Glutamatergic neuron (in vitro differentiated cells): ENCODE data around the gene KIAA1586. TPM values are rescaled to one million over a fixed set of nuclear protein-coding genes. Genes with fewer than 3 reads are reported as not detected.
"Not testable (repeated sequence)": the region's sequence is repeated elsewhere in the genome, so short reads cannot be mapped to it uniquely, and the experiment has no call there.

Source experiments
- DNase-seq: peaks from one replicate; pipeline ENCODE4 v3.0.0; 2022
- H3K27ac Mint-ChIP-seq: one replicate; pipeline ENCODE4 v1.8.0; 2020; ENCODE audit warnings: mild to moderate bottlenecking, mixed read lengths, inconsistent platforms; ENCODE audit not compliant: unreplicated experiment
- H3K27me3 Mint-ChIP-seq: one replicate; pipeline ENCODE4 v1.8.0; 2020; ENCODE audit warnings: mild to moderate bottlenecking, moderate library complexity, mixed read lengths, inconsistent platforms; ENCODE audit not compliant: unreplicated experiment
- H3K36me3 Mint-ChIP-seq: one replicate; pipeline ENCODE4 v1.8.0; 2020; ENCODE audit warnings: mild to moderate bottlenecking, mixed read lengths, inconsistent platforms; ENCODE audit not compliant: unreplicated experiment
- H3K4me1 Mint-ChIP-seq: one replicate; pipeline ENCODE4 v1.8.0; 2020; ENCODE audit warnings: mild to moderate bottlenecking, low read depth, mixed read lengths, inconsistent platforms; ENCODE audit not compliant: unreplicated experiment
- H3K4me3 Mint-ChIP-seq: one replicate; pipeline ENCODE4 v1.8.0; 2020; ENCODE audit warnings: mild to moderate bottlenecking, mixed read lengths, inconsistent platforms; ENCODE audit not compliant: unreplicated experiment
- H3K9me3 Mint-ChIP-seq: one replicate; pipeline ENCODE4 v1.8.0; 2020; ENCODE audit warnings: mild to moderate bottlenecking, moderate library complexity, mixed read lengths, inconsistent platforms; ENCODE audit not compliant: unreplicated experiment
- total RNA-seq: library from RNA; stranded (reverse); fragmentation: NEBNext Ultra II Directional; extraction: Animal tissue kit (Norgen Biotek cat#: 25700); gene quantifications from one replicate; pipeline ENCODE4 v1.2.1, GENCODE V29; 2021; ENCODE audit not compliant: unreplicated experiment
- TF ChIP-seq, protein P1 (sequence below): fragments of 200-600 bp; sonication (generic); IDR thresholded peaks from one replicate; pipeline ENCODE4 v1.5.0; 2021; ENCODE audit not compliant: partially characterized antibody, unreplicated experiment

The KIAA1586 gene
- total RNA-seq, 1 donor from 2014 or later, result 31.3 TPM

GRCh38 chr6:57006101-57006500 is 40.4 kb upstream of the KIAA1586 start:
- DNase-seq, result no peak
- H3K4me3 Mint-ChIP-seq, result no peak overlapping the region
- H3K27ac Mint-ChIP-seq, result no peak overlapping the region
- no peaks in the 10 kb centered on the region for H3K4me1 Mint-ChIP-seq
- no peaks in the 10 kb centered on the region for H3K36me3 Mint-ChIP-seq
- H3K27me3 Mint-ChIP-seq, result no peaks in the 10 kb centered on the region
- H3K9me3 Mint-ChIP-seq, result no peaks in the 10 kb centered on the region
- TF ChIP-seq, protein P1, sequence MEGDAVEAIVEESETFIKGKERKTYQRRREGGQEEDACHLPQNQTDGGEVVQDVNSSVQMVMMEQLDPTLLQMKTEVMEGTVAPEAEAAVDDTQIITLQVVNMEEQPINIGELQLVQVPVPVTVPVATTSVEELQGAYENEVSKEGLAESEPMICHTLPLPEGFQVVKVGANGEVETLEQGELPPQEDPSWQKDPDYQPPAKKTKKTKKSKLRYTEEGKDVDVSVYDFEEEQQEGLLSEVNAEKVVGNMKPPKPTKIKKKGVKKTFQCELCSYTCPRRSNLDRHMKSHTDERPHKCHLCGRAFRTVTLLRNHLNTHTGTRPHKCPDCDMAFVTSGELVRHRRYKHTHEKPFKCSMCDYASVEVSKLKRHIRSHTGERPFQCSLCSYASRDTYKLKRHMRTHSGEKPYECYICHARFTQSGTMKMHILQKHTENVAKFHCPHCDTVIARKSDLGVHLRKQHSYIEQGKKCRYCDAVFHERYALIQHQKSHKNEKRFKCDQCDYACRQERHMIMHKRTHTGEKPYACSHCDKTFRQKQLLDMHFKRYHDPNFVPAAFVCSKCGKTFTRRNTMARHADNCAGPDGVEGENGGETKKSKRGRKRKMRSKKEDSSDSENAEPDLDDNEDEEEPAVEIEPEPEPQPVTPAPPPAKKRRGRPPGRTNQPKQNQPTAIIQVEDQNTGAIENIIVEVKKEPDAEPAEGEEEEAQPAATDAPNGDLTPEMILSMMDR, result no peak

- H3K4me1 Mint-ChIP-seq, H3K4me3 Mint-ChIP-seq, H3K27ac Mint-ChIP-seq, H3K9me3 Mint-ChIP-seq, H3K36me3 Mint-ChIP-seq, DNase-seq, H3K27me3 Mint-ChIP-seq: not testable (repeated sequence)
Measured at GRCh38 chr6:57008069-57008468, 38.4 kb upstream of the KIAA1586 start.

- H3K27me3 Mint-ChIP-seq, result no peaks in the 10 kb centered on the region
- H3K4me1 Mint-ChIP-seq, result peaks cover 5% of the 10 kb centered on the region
- TF ChIP-seq, protein P1, result no peak
- no peak overlapping the region for H3K4me3 Mint-ChIP-seq
- H3K9me3 Mint-ChIP-seq, result peaks cover 2% of the 10 kb centered on the region
- H3K27ac Mint-ChIP-seq, result no peak overlapping the region
- no peaks in the 10 kb centered on the region for H3K36me3 Mint-ChIP-seq
- peak; percentile 27 for DNase-seq
Measured at GRCh38 chr6:57013521-57013926, 33.0 kb upstream of the KIAA1586 start.

DNA sequence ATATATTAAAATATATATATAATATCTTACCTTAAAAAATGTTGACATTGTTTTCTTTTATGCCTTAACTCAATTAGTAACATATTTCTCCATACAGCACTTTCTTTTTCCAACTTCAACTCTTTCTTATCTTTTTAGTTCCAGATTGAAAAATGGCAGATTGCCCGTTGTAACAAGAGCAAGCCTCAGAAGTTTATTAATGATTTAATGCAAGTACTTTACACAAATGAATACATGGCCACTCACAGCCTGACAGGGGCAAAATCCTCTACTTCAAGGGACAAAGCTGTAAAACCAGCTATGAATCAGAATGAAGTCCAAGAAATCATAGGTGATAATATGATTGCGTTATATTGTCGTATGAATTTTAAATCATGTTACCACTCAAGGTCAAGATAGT is 29.4 kb upstream of the KIAA1586 start:
- no peak overlapping the region for H3K4me3 Mint-ChIP-seq
- peaks cover 2% of the 10 kb centered on the region for H3K9me3 Mint-ChIP-seq
- H3K4me1 Mint-ChIP-seq, result peaks cover 5% of the 10 kb centered on the region
- no peaks in the 10 kb centered on the region for H3K27me3 Mint-ChIP-seq
- TF ChIP-seq, protein P1, result no peak
- no peaks in the 10 kb centered on the region for H3K36me3 Mint-ChIP-seq
- H3K27ac Mint-ChIP-seq, result no peak overlapping the region
- no peak for DNase-seq

- DNase-seq, result no peak
- Mint-ChIP-seq H3K27me3 (no peaks in the 10 kb centered on the region), H3K27ac (no peak overlapping the region), H3K4me1 (peaks cover 5% of the 10 kb centered on the region), H3K4me3 (no peak overlapping the region), H3K36me3 (no peaks in the 10 kb centered on the region), H3K9me3 (peaks cover 2% of the 10 kb centered on the region)
- TF ChIP-seq, protein P1, result no peak
Measured at GRCh38 chr6:57017841-57018240, 28.7 kb upstream of the KIAA1586 start.

DNA sequence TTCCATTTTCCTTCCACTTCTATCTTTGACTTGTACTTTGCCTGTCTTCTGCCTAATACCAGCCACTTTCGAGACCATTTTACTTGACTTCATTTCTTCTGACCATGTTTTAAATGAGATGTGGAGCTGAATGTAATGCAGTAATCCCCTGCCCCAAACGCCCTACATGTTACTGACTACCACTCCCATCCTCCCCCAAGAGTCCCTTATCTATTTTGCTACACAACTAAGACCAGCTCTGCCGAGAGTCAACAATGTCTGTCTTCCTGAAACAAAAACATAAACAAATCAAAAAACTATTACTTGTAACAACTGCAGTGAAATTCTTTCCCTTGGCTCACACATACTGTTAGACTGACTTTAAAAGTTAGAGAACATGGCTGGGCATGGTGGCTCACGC is 27.1 kb upstream of the KIAA1586 start:
- DNase-seq, result no peak
- Mint-ChIP-seq H3K4me3 (no peak overlapping the region), H3K27ac (no peak overlapping the region), H3K27me3 (no peaks in the 10 kb centered on the region), H3K36me3 (peaks cover 3% of the 10 kb centered on the region), H3K4me1 (no peaks in the 10 kb centered on the region), H3K9me3 (no peaks in the 10 kb centered on the region)
- TF ChIP-seq, protein P1, result no peak
